Motor neuron (in vitro differentiated cells): ENCODE data around the gene CD59. TPM values are rescaled to one million over a fixed set of nuclear protein-coding genes. Genes with fewer than 3 reads are reported as not detected.

Source experiments
- total RNA-seq, 8 experiments: library from RNA; unstranded; fragments of 300-600 nt; gene quantifications; 2 replicates each; pipeline versions ENCODE4 v1.2.3 to v1.2.4, GENCODE V29; 2022

CD59 gene
- total RNA-seq, 8 experiments from 2014 or later = 33.5 to 431 (median 105) TPM

Other genes starting within 250 kb of the CD59 start
- gene C11orf91, start 35.6 kb downstream of the CD59 start, total RNA-seq = under 1 TPM in 4 of 8 experiments, not detected in 4; 0.38 to 0.81 (median 0.66) TPM
- 10 to 100 TPM; 21.0 to 46.4 (median 28.3) TPM for gene FBXO3, start 38.1 kb upstream of the CD59 start, total RNA-seq
- 10 to 100 TPM in 4 of 8 experiments, 1 to 10 TPM in 4; 1.0 to 81.7 (median 12.2) TPM for gene LMO2, start 155.7 kb upstream of the CD59 start, total RNA-seq